ENCODE measurements around the gene KRTAP1-5.

The KRTAP1-5 gene

GRCh38 chr17:40980117-40980516, 46.9 kb downstream of the KRTAP1-5 start:
- H3K4me3 ChIP-seq (ENCODE audit: low read depth, low read length), result no peak overlapping the region
- no peak for DNase-seq (ENCODE audit: low read depth)
- TF ChIP-seq, protein P1, sequence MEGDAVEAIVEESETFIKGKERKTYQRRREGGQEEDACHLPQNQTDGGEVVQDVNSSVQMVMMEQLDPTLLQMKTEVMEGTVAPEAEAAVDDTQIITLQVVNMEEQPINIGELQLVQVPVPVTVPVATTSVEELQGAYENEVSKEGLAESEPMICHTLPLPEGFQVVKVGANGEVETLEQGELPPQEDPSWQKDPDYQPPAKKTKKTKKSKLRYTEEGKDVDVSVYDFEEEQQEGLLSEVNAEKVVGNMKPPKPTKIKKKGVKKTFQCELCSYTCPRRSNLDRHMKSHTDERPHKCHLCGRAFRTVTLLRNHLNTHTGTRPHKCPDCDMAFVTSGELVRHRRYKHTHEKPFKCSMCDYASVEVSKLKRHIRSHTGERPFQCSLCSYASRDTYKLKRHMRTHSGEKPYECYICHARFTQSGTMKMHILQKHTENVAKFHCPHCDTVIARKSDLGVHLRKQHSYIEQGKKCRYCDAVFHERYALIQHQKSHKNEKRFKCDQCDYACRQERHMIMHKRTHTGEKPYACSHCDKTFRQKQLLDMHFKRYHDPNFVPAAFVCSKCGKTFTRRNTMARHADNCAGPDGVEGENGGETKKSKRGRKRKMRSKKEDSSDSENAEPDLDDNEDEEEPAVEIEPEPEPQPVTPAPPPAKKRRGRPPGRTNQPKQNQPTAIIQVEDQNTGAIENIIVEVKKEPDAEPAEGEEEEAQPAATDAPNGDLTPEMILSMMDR (IDR thresholded peaks at IDR 0.05; ENCODE audit: insufficient read depth, low read depth, low read length, missing control alignments), result no peak

GRCh38 chr17:40978575-40979151, 48.3 kb downstream of the KRTAP1-5 start:
- TF ChIP-seq, protein P1 (IDR thresholded peaks at IDR 0.05; ENCODE audit: insufficient read depth, low read depth, low read length, missing control alignments), result no peak
- DNase-seq (ENCODE audit: low read depth), result no peak

More at GRCh38 chr17:40978575-40979151, 48.3 kb downstream of the KRTAP1-5 start:
- no peak overlapping the region for H3K4me3 ChIP-seq (ENCODE audit: low read depth, low read length)

Measured in GM12865 (cell line).